H9 (cell line): ENCODE data around the gene PCGF3. TPM values are rescaled to one million over a fixed set of nuclear protein-coding genes. Genes with fewer than 3 reads are reported as not detected.

ENCODE experiments used
- DNase-seq: peaks from one replicate; pipeline ENCODE4 v3.0.0-alpha.2; 2017
- H2AFZ ChIP-seq: one replicate; pipeline ENCODE4 v1.6.1; 2013; ENCODE audit warnings: mild to moderate bottlenecking, low read length, control low read depth, moderate library complexity
- H2AK5ac ChIP-seq: 2 replicates; pipeline ENCODE4 v1.6.1; 2013; ENCODE audit warnings: low read length, control low read depth, mixed read lengths; ENCODE audit not compliant: insufficient read length
- H2BK120ac ChIP-seq: one replicate; pipeline ENCODE4 v1.6.1; 2013; ENCODE audit warnings: low read depth, mild to moderate bottlenecking, low read length, control low read depth, inconsistent platforms; ENCODE audit not compliant: poor library complexity, severe bottlenecking
- H2BK12ac ChIP-seq: 2 replicates; pipeline ENCODE4 v1.6.1; 2013; ENCODE audit warnings: low read length, control low read depth, mixed read lengths, low read depth; ENCODE audit not compliant: insufficient read length
- H2BK15ac ChIP-seq: 2 replicates; pipeline ENCODE4 v1.6.1; 2013; ENCODE audit warnings: low read depth, low read length, control low read depth
- H2BK20ac ChIP-seq: one replicate; pipeline ENCODE4 v1.6.1; 2013; ENCODE audit warnings: low read depth, mild to moderate bottlenecking, low read length, control low read depth, inconsistent platforms; ENCODE audit not compliant: poor library complexity, severe bottlenecking
- H2BK5ac ChIP-seq: 2 replicates; pipeline ENCODE4 v1.6.1; 2013; ENCODE audit warnings: low read length, control low read depth, mixed read lengths; ENCODE audit not compliant: insufficient read length
- H3K14ac ChIP-seq: 2 replicates; pipeline ENCODE4 v1.6.1; 2013; ENCODE audit warnings: low read length, control low read depth; ENCODE audit not compliant: insufficient read depth
- H3K18ac ChIP-seq: 2 replicates; pipeline ENCODE4 v1.6.1; 2013; ENCODE audit warnings: low read depth, mild to moderate bottlenecking, mixed read lengths, low read length, control low read depth; ENCODE audit not compliant: insufficient read length
- H3K23ac ChIP-seq: 2 replicates; pipeline ENCODE4 v1.6.1; 2013; ENCODE audit warnings: low read length, control low read depth, mixed read lengths, low read depth; ENCODE audit not compliant: insufficient read length
- H3K23me2 ChIP-seq: 2 replicates; pipeline ENCODE4 v1.6.1; 2013; ENCODE audit warnings: low read depth, mild to moderate bottlenecking, mixed read lengths, low read length, control low read depth; ENCODE audit not compliant: insufficient read length, poor library complexity, severe bottlenecking
- H3K27ac ChIP-seq: 2 replicates; pipeline ENCODE4 v1.5.1; 2013; ENCODE audit warnings: low read length, control low read depth, mixed read lengths, low read depth; ENCODE audit not compliant: insufficient read length
- H3K27me3 ChIP-seq: 2 replicates; pipeline ENCODE4 v1.6.1; 2013; ENCODE audit warnings: low read length, control low read depth, inconsistent platforms; ENCODE audit not compliant: insufficient read depth
- H3K4ac ChIP-seq: 2 replicates; pipeline ENCODE4 v1.6.1; 2013; ENCODE audit warnings: low read depth, mild to moderate bottlenecking, control low read depth, inconsistent platforms, low read length, moderate library complexity
- H3K4me1 ChIP-seq: 2 replicates; pipeline ENCODE4 v1.6.1; 2013; ENCODE audit warnings: low read length, control low read depth, inconsistent platforms; ENCODE audit not compliant: insufficient read depth
- H3K4me2 ChIP-seq: 2 replicates; pipeline ENCODE4 v1.6.1; 2013; ENCODE audit warnings: low read length, control low read depth, mixed read lengths; ENCODE audit not compliant: insufficient read length, insufficient read depth
- H3K56ac ChIP-seq: 2 replicates; pipeline ENCODE4 v1.6.1; 2013; ENCODE audit warnings: low read depth, mild to moderate bottlenecking, mixed read lengths, low read length, control low read depth; ENCODE audit not compliant: insufficient read length
- H3K79me1 ChIP-seq: 2 replicates; pipeline ENCODE4 v1.6.1; 2013; ENCODE audit warnings: low read depth, mild to moderate bottlenecking, moderate library complexity, low read length, control low read depth, inconsistent platforms; ENCODE audit not compliant: insufficient read depth, poor library complexity, severe bottlenecking
- H3K79me2 ChIP-seq: 2 replicates; pipeline ENCODE4 v1.6.1; 2013; ENCODE audit warnings: low read length, control low read depth, inconsistent platforms; ENCODE audit not compliant: insufficient read depth
- H3K9ac ChIP-seq: 2 replicates; pipeline ENCODE4 v1.6.1; 2013; ENCODE audit warnings: low read length, control low read depth, mixed read lengths; ENCODE audit not compliant: insufficient read length; ENCODE audit errors: extremely low read depth
- H3K9me3 ChIP-seq: one replicate; pipeline ENCODE4 v1.6.1; 2013; ENCODE audit warnings: low read depth, low read length, inconsistent platforms; ENCODE audit not compliant: control insufficient read depth
- H3T11ph ChIP-seq: one replicate; pipeline ENCODE4 v1.6.1; 2013; ENCODE audit warnings: mild to moderate bottlenecking, low read length, control low read depth, inconsistent platforms
- H4K20me1 ChIP-seq: one replicate; pipeline ENCODE4 v1.6.1; 2013; ENCODE audit not compliant: control insufficient read depth, insufficient read length, insufficient read depth
- H4K5ac ChIP-seq: 2 replicates; pipeline ENCODE4 v1.6.1; 2013; ENCODE audit warnings: low read depth, mild to moderate bottlenecking, mixed read lengths, low read length, control low read depth; ENCODE audit not compliant: insufficient read length
- H4K8ac ChIP-seq: replicated peaks from 2 replicates; pipeline ENCODE4 v1.6.1; 2013; ENCODE audit warnings: low read length, control low read depth, mixed read lengths, low read depth; ENCODE audit not compliant: insufficient read length
- H4K91ac ChIP-seq: 2 replicates; pipeline ENCODE4 v1.6.1; 2013; ENCODE audit warnings: low read depth, mild to moderate bottlenecking, moderate library complexity, mixed read lengths, low read length, control low read depth; ENCODE audit not compliant: insufficient read length
- H3K27ac Mint-ChIP-seq, 3 experiments: 2 replicates in 2 of 3; 3 replicates in 1 of 3; pipeline ENCODE4 v1.8.0; 2020 to 2021; ENCODE audit warnings: mixed read lengths in 3 of 3, mild to moderate bottlenecking in 1 of 3, moderate library complexity in 1 of 3
- H3K27me3 Mint-ChIP-seq: 2 replicates; pipeline ENCODE4 v1.8.0; 2021; ENCODE audit warnings: low read depth, mild to moderate bottlenecking, moderate library complexity, mixed read lengths
- H3K36me3 Mint-ChIP-seq, 3 experiments: 2 replicates in 2 of 3; 3 replicates in 1 of 3; pipeline ENCODE4 v1.8.0; 2020 to 2021; ENCODE audit warnings: low read depth in 3 of 3, mixed read lengths in 3 of 3; ENCODE audit not compliant: insufficient read depth in 1 of 3
- H3K4me1 Mint-ChIP-seq, 2 experiments: 2 replicates each; pipeline ENCODE4 v1.8.0; 2020; ENCODE audit warnings: mixed read lengths in 2 of 2
- H3K4me3 Mint-ChIP-seq, 2 experiments: 2 replicates in 1 of 2; 3 replicates in 1 of 2; pipeline ENCODE4 v1.8.0; 2020 to 2021; ENCODE audit warnings: mild to moderate bottlenecking in 2 of 2, mixed read lengths in 2 of 2, moderate library complexity in 1 of 2
- H3K9me3 Mint-ChIP-seq, 2 experiments: 2 replicates in 1 of 2; 3 replicates in 1 of 2; pipeline ENCODE4 v1.8.0; 2020; ENCODE audit warnings: mild to moderate bottlenecking in 2 of 2, mixed read lengths in 2 of 2, moderate library complexity in 1 of 2
- CTCF ChIP-seq: fragments of 200-600 bp; sonication (generic); conservative IDR thresholded peaks from 3 replicates; pipeline ENCODE4 v1.8.0; 2021; ENCODE audit warnings: antibody characterized with exemption, mild to moderate bottlenecking
- WGBS: extraction: QIAGEN DNeasy Blood & Tissue Kit; methylation state at CpG from one replicate; pipeline ENCODE4 v1.1.7; 2013; ENCODE audit warnings: missing lambda C conversion rate, low lambda C conversion rate, mixed read lengths; ENCODE audit not compliant: insufficient read length; ENCODE audit errors: extremely low coverage; 5-methylcytosine and 5-hydroxymethylcytosine counted together
- total RNA-seq: library from RNA; stranded (reverse); gene quantifications from 2 replicates; pipeline ENCODE4 v1.2.1, GENCODE V29; 2021

Gene PCGF3
- total RNA-seq, 1 experiment from 2014 or later, result 43.1 TPM

- Mint-ChIP-seq H3K27me3 (peaks cover 71% of the 10 kb centered on the region), H3K4me3 (no peak overlapping the region), H3K27ac (no peak overlapping the region), H3K4me1 (peaks cover 25 to 33% of the 10 kb centered on the region in 2 experiments), H3K36me3 (peaks cover 0 to 1% (median 0%) of the 10 kb centered on the region in 3 experiments; a peak in 1 of 7 replicates), H3K9me3 (no peaks in the 10 kb centered on the region; a peak in 1 of 5 replicates)
- peaks cover 15% of the 10 kb centered on the region; the same call in 1 of the 2 replicates for H3K27me3 ChIP-seq
- H3K79me2 ChIP-seq, result no peaks in the 10 kb centered on the region
- no peaks in the 10 kb centered on the region for H3K9me3 ChIP-seq
- H3T11ph ChIP-seq, result no peak overlapping the region
- no peak overlapping the region for H2BK12ac ChIP-seq
- no peak overlapping the region for H4K8ac ChIP-seq
- no peak for DNase-seq
- H3K14ac ChIP-seq, result no peak overlapping the region
- H3K4me1 ChIP-seq, result no peaks in the 10 kb centered on the region; the same call in 1 of the 2 replicates
- H2BK20ac ChIP-seq, result no peak overlapping the region
- no peak overlapping the region for H2AK5ac ChIP-seq
- H2BK120ac ChIP-seq, result no peak overlapping the region
- H2BK15ac ChIP-seq, result no peak overlapping the region
- H3K23me2 ChIP-seq, result no peaks in the 10 kb centered on the region
- H3K27ac ChIP-seq, result no peak overlapping the region
- H3K18ac ChIP-seq, result no peak overlapping the region
- TF ChIP-seq CTCF, result no peak
- no CpG with 5 or more reads among the region's 27 CpGs for WGBS
- no peak overlapping the region for H3K23ac ChIP-seq
- no peak overlapping the region for H4K5ac ChIP-seq
- H4K20me1 ChIP-seq, result no peaks in the 10 kb centered on the region
- no peak overlapping the region for H3K4ac ChIP-seq
- no peak overlapping the region for H2AFZ ChIP-seq
- H3K56ac ChIP-seq, result no peak overlapping the region
- H3K4me2 ChIP-seq, result no peak overlapping the region
- no peak overlapping the region for H4K91ac ChIP-seq
- H2BK5ac ChIP-seq, result no peak overlapping the region
- H3K9ac ChIP-seq, result no peak overlapping the region
- no peaks in the 10 kb centered on the region for H3K79me1 ChIP-seq
Measured at GRCh38 chr4:789571-790465, 84.2 kb downstream of the PCGF3 start.
